NOMO-1 treated with DMSO at 0.1 percent for 48 hours (cell line): Measurements from ENCODE around the gene FAM76B.

Experiments used
- DNase-seq: peaks from one replicate; lab custom pipeline; 2025; ENCODE audit not compliant: unreplicated experiment; lab: John Stamatoyannopoulos, UW

The FAM76B gene

DNA sequence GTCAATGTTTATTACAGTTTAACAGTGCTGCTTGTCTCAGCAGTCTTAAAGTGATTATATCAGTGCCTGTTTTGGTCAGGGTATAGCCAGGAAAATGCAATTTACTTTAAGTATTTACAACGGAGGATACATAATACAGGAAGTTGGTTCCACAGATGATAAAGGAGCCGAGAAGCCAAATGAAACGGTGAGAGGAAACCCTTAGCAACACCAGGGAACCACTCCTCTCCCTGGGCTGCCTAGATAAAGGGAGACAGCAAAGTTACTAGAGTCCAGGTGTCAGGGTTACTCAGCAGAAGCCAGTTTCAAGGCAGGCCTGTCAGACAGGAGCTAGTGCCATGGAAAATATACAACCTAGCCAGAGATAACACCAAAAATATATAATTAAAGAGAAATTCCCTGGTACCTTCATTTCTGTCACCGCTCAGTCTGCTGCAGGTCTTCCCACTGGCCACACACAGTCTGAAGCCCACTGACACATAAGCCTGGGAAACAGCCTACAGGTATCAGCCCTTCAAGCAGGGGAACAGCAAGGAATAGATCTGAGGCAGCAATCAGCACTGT lies 55.5 kb downstream of the FAM76B start:
- no peak for DNase-seq

DNA sequence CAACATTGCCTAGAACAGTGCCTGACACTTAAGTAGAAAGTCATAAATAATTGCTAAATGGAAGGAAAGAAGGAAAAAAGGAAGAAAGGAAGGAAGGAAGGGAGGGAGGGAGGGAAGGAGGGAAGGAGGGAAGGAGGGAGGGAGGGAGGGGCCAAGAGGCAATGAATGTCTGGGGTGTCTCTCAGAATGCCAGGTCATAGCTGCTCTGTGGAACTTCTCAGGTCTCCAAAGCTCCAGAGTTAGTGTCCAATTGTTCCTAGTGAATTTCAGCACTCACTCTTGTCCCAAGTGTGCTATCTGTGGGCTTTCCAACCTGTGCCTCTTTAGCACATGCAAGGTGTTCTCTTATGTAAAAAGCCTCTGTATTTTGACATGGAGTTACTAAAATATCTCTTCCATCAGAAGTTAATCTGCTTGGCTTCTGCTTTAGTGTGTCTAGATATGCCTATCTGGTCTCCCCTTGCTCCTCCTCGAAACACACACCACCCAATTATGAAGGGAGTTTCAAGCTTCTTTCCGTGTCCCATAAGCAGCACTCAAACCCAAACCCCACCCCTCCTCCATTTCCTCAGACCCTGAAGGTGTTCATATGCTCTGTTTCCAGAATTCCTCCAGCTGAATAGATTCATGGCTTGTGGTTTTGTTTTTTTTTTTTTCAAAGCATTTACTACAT lies 56.5 kb downstream of the FAM76B start:
- no peak for DNase-seq

DNA sequence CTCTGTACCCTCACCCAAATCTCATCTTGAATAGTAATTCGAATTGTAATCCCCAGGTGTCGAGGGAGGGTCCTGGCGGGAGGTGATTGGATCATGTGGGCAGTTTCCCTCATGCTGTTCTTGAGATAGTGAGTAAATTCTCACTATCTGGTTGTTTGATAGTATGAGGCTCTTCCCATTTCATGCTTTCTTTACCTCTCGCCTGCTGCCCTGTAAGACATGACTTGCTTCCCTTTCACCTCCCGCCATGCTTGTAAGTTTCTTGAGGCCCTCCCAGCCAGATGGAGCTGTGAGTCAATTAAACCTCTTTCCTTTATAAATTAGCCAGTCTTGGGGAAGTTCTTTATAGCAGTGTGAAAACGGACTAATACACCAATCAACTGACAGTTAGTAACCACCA lies 60.1 kb downstream of the FAM76B start:
- DNase-seq: no peak

DNA sequence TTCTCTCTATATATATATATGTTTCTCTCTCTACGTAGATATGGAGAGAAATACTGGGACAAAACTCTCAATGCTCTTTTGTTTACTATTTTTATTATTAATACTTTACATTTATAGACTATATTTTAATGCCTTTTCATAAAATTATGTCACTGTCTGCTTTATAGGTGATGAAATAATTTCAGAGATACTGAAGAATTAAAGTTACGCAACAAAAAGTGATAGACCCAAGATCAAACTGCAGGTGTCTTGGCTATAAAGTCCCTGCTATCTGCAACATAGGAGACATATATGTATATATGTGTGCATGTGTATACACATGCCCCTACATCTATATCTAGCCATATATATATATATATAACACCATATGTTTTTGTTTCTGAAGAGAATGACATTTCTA lies 60.8 kb downstream of the FAM76B start:
- no peak for DNase-seq

DNA sequence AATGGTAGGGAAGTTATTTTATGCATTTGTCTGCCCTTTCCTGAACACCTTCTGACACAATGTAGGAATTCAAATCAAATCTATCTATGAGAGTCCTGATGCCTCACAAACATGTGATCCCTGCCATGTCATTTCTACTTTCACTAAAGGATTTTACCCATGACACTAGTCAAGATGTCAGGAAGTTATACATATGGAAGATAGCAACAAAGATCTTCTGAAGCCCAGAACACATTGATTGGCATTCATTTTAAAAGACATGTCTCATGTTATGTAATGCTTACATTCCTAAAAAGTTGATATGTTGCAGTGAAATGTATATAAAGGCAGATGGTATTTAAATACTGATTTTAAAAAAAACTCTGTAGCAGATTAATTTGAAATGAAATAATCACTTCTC lies 61.5 kb downstream of the FAM76B start:
- DNase-seq: no peak

DNA sequence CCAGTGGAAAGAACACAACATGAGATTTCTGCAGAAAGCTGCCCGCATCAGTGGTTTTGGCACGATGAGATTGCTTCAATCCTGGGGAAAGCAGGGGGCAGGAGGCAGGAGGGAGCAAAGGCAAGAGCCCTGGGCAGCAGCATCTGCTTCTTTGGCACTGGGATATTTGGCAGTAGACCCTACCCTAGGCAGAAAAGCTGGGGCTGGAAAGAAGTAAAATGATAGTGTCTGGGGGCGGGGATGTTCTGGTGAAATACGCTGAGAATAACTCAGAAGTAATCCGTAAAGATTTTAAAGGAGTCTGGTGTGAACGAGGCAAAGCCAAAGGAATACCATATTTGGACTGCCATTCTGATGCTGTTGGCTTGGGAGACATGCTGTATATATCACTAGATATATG lies 62.0 kb downstream of the FAM76B start:
- DNase-seq: no peak

DNA sequence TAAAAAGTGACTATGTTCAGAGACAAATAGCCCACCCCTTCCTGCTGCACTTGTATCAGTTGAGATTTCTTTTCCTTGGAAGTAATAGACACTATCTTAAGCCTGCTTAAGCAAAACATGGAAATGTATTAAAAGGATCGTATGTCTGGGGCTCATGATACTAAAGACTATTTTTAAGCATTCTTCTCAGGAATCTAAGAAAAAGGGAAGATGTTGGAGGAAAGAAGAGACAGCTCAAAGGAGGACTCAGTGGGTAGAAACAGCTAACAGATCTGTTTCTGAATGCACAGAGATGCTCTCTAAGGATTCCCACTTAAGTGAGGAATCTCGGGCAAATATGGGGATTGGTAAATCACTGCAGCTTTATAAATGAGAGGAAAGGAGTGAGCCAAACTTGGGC lies 62.5 kb downstream of the FAM76B start:
- DNase-seq: no peak

DNA sequence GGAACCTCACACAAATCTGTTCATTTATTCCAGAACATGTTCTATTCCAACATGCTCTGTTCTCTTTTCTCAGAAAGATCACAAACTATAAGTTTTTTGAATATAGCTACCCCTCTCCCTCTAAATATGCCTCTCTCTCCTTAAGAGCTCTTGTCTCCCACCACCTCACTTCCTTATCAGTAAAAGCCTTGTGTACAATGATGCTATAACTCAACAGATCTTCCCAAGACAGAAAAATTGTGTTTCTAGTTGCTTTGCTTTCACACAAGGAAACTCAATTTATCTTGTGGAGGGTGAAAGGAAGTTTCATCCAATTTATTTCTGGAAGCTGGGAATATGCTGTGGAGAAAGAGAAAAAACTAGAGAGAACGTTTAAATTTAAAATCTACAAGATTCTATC lies 64.4 kb downstream of the FAM76B start:
- no peak for DNase-seq

DNA sequence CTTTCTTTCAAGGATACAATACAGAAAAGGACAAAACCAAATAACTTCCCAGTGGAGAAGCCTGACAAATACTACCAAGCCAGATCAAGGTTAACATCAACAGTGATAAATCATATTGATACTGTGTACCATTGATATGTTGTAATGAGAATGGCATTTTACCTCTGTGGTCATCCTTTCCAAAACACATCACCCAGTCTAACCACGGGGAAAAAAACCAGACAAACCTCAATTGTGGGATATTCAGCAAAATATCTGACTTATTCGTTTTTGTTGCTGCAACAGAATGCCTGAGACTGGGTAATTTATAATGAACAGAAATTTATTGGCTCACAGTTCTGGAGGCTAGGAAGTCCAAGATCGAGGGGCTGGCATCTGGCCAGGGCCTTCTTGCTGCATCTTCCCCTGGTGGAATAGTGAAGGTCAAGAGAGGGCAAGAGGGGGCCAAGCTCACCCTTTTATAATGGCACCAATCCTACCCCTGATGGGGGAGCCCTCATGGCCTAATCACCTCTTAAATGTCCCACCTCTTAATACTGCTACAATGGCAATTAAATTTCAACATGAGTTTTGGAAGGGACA lies 66.1 kb downstream of the FAM76B start:
- no peak for DNase-seq

DNA sequence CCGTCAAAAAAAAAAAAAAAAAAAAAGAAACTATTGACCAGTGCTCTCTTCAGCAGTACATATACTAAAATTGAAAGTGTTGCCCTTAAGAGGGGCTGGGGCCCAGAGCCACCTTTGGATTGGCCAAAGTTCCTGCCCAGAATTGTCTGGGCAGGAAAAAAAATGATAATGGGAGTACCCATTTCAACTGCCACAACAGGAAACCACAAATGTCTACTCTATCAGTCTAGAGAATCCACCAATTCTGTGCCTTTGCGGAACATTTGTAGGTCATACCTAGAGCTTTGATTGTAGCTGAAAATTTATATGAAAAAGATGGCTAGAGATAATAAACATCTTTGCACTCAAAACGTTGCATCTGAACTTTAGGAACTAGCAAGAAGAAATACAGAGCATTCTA lies 69.4 kb downstream of the FAM76B start:
- peak; percentile 8 for DNase-seq
